ENCODE measurements around the gene HID1.

Gene HID1

GRCh38 chr17:74904687-74905409 is 67.7 kb downstream of the HID1 start:
- Mint-ChIP-seq H3K9me3 (no peaks in the 10 kb centered on the region), H3K4me1 (no peaks in the 10 kb centered on the region), H3K36me3 (ENCODE audit: low read depth) (no peaks in the 10 kb centered on the region), H3K27ac (no peak overlapping the region), H3K4me3 (no peak overlapping the region), H3K27me3 (ENCODE audit: low read depth) (peaks cover 54% of the 10 kb centered on the region)
- TF ChIP-seq CTCF (IDR thresholded peaks at IDR 0.05; ENCODE audit: unreplicated experiment in 3 of 3), result no peak

- no peaks in the 10 kb centered on the region for H3K9me3 Mint-ChIP-seq
- H3K4me3 Mint-ChIP-seq, result no peak overlapping the region
- no peak overlapping the region for H3K27ac Mint-ChIP-seq
- TF ChIP-seq CTCF (IDR thresholded peaks at IDR 0.05; ENCODE audit: unreplicated experiment in 3 of 3), result no peak
- H3K4me1 Mint-ChIP-seq, result no peaks in the 10 kb centered on the region
- H3K27me3 Mint-ChIP-seq (ENCODE audit: low read depth), result peaks cover 50% of the 10 kb centered on the region
- no peaks in the 10 kb centered on the region for H3K36me3 Mint-ChIP-seq (ENCODE audit: low read depth)
These were observed 68.9 kb downstream of the HID1 start for GRCh38 chr17:74903671-74904070.

GRCh38 chr17:74903034-74903433 is 69.5 kb downstream of the HID1 start:
- H3K4me1 Mint-ChIP-seq, result no peaks in the 10 kb centered on the region
- no peaks in the 10 kb centered on the region for H3K9me3 Mint-ChIP-seq
- peaks cover 51% of the 10 kb centered on the region for H3K27me3 Mint-ChIP-seq (ENCODE audit: low read depth)
- H3K4me3 Mint-ChIP-seq, result no peak overlapping the region
- no peak overlapping the region for H3K27ac Mint-ChIP-seq
- no peaks in the 10 kb centered on the region for H3K36me3 Mint-ChIP-seq (ENCODE audit: low read depth)
- no peak for TF ChIP-seq CTCF (IDR thresholded peaks at IDR 0.05; ENCODE audit: unreplicated experiment in 3 of 3)

GRCh38 chr17:74901353-74902135 is 71.0 kb downstream of the HID1 start:
- no peaks in the 10 kb centered on the region for H3K36me3 Mint-ChIP-seq (ENCODE audit: low read depth)
- no peak overlapping the region for H3K4me3 Mint-ChIP-seq
- H3K27me3 Mint-ChIP-seq (ENCODE audit: low read depth), result peaks cover 61% of the 10 kb centered on the region
- TF ChIP-seq CTCF (IDR thresholded peaks at IDR 0.05; ENCODE audit: unreplicated experiment in 3 of 3), result no peak
- no peak overlapping the region for H3K27ac Mint-ChIP-seq
- no peaks in the 10 kb centered on the region for H3K9me3 Mint-ChIP-seq
- H3K4me1 Mint-ChIP-seq, result no peaks in the 10 kb centered on the region
